IPS-NIHi7 (cell line): ENCODE data around the gene KLHL26.
"Not testable (repeated sequence)": the region's sequence is repeated elsewhere in the genome, so short reads cannot be mapped to it uniquely, and the experiment has no call there.

Experiments
- DNase-seq: peaks from one replicate; pipeline ENCODE4 v3.0.0; 2012; ENCODE audit warnings: mixed read lengths; ENCODE audit errors: extremely low spot score

Gene KLHL26

GRCh38 chr19:18600692-18601397, 36.0 kb upstream of the KLHL26 start:
- DNase-seq: not testable (repeated sequence)

- no peak for DNase-seq
These were observed 35.0 kb upstream of the KLHL26 start for GRCh38 chr19:18601875-18602274.

DNA sequence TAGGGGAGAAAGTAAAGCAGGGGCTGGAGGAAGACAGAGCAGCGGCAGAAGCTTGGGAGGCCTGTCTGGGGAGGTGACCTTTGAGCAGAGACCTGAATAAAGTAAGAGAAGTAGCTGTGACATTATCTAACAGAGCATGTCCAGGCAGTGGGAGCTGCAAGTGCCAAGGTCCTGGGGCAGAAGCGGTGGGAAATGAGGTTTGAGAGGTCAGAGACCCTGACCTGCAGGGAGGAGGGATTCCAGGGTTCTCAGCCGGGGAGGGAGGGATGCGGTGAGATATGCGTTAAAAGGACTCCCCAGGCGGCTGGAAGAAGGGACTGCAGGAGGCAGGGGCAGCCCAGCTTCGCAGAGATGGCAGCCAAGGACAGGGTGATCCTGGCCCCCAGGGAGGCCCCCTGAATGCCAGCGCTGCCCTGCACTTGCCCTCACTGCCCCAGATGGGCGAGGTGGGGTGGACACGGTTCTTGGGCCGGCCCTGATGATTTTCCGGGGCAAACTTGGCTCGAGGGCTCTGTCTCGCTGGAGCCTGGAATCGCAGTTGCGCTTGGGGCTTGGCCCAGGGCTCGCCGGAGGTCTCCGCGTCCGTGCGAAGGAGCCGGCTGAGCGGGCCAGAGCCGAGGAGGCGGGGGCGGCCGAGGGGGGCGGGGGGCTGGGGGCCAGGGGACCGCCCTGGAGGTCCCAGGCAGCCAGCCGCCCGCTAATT, 33.4 kb upstream of the KLHL26 start:
- DNase-seq: peak; percentile 63

- DNase-seq: no peak
These were observed 32.6 kb upstream of the KLHL26 start for GRCh38 chr19:18603958-18604819.

DNA sequence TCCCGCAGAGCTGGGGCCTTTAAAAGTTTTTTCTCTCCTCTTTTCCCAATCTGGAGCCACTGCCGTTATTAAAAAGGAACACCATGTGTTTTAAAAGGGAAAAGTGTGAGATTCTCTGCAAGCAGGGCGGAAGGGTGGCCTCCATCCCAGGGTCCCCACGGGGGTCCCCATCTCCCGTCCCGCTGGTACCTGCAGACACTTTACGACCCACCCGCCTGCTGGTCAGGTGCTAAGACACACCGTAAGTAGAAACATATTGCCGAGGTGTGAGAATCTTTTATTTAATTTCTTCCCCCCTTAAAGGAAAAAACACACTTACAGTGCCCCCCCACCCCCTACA, 32.0 kb upstream of the KLHL26 start:
- DNase-seq: no peak

DNA sequence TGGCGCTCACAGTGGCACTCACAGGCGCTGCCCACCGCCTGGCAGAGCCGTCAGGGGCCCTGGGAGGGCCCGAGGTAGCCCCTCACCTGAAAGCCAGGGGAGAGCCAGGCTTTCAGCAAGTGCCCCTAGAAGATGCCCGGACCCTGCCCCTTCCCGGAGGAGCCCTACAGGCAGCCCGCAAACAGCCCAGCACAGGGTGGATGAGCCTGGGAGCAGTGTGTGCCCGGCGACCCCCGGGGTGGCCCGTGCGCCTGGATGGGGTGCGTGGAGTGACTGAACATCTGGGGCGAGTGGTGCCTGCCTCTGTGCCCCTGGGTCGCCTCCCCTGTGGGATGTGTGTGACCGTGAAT, 31.7 kb upstream of the KLHL26 start:
- no peak for DNase-seq

DNA sequence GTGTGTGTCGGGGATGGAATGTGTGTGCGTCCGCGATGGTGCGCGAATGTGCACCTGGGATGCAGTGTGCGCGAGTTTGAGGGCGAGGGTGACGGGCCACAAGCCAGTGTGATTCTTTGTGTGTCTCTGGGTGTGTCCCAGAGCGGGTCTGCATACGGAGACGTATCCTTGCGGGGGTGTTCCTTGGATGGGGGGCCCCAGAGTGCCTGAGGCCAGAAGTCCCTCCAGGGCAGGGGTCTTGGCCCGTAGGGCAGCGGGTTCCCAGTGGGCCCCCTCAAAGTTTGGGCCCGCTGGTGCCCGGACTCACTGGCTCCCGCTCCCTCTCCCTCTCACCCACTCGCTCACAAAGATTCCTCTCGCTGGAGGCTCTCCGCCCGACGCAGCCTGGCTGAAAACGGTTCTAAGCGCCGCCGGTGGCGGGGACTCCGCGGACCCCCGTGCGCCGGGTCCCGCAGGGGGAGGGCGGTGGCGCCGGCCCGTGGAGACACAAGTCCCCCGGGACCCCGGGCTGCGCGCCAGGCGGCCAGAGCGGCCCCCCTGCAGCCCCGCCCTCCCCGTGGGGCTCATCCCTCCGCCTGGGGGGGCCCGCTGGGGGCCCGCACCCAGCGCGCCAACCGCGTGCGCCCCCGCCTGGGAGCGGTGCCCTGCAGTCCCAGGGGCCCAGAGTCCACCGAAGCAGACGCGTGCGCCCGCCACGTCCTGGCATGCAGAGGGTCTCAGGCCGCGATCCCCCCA, 31.1 kb upstream of the KLHL26 start:
- DNase-seq: no peak

GRCh38 chr19:18606281-18607225, 30.3 kb upstream of the KLHL26 start, which contains the start of gene CRLF1:
Gene CRLF1 (minus strand): TSS chr19:18606799. CDS start chr19:18606656, 143 bp downstream.
- DNase-seq: no peak

- no peak for DNase-seq
These were observed 29.4 kb upstream of the KLHL26 start for GRCh38 chr19:18607226-18608101.

DNA sequence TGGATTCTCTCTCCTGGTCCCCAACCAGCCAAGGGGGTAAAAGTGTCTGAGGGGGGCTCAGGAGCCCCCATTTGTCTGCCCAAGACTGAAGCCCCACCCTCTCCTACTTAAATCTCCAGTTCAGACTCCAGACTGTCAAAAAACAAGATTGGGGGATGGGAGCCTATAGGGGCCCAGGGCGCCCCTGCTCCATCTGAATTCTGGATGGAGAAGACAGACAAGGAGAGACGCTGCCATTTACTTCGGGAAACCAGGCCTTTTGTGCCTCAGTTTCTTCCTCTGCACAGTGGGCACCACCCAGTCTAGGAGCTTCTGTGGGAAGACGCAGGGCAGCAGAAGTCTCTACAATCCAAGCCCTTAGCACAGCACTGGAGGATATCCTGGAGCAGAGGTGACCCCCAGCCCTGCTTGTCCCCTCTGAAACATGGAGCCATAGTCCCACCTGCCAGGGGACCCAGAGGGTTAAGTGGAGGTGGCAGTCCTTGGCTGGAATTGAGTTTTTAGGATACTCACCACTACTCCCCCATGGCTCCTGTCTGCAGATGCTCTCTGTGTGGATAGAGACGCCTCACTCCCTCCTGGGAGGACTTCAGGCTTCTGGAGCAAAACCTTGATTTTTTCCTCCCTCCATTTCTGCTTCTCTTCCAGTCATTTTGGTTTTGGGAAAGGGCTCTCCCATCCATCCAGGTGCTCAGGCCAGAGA, 28.6 kb upstream of the KLHL26 start:
- DNase-seq: no peak

GRCh38 chr19:18608805-18609716, 27.8 kb upstream of the KLHL26 start:
- no peak for DNase-seq

- DNase-seq: no peak
These were observed 27.1 kb upstream of the KLHL26 start for GRCh38 chr19:18609717-18610051.

DNA sequence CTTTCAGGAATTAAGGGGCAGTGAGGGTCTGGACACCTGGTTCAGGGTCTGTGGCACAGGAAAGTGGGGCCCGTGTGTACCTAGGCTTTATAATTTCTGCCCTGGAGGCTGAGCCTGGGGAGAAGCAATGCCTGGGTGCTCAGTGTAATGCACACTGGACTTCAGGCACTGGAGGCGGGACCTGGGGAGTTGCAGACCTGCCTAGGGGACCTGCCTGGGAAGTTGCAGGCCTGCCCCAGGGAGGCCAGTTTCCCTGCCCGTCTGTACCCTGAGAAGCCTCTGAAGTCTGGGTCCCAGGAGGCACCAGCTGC, 26.6 kb upstream of the KLHL26 start:
- no peak for DNase-seq

DNA sequence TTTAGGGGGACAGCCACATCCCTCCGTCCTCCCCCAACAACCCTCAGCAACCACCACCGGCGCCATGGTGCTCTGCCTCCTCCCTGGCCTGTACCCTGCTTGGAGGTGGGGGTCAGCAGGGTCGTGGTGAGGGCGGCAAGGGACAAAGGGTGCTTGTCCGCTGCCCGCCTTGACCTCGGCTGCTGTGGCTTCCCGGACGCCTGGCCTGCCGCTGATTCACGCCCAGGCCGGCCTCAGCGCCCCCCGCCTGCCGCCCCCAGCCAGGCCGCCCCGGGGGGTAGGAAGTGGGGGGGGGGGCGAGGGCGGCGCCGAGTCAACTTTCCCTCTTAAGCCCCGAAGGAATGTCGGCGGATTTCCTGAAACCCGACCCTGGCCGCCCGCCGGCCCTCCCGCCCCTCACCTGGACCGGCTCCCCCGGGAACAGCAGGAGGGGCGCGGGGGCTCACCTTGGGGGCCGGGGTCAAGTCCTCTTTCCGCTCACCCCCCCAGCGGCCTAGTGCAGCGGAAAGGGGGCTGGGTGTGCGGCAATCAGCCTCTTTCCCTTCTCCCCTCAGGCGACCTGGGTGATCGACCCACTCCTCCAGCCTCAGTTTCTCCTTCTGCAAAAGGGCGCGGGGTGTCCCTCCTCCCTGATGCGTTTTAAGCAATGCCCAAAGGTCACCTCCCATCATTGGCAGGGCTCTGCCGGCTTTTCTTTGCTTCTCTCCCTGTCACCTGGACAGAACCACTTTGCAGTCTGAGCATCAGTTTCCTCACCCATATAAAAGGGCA, 26.1 kb upstream of the KLHL26 start:
- DNase-seq: peak; percentile 56

GRCh38 chr19:18611327-18612050, 25.3 kb upstream of the KLHL26 start:
- DNase-seq: peak; percentile 72

DNA sequence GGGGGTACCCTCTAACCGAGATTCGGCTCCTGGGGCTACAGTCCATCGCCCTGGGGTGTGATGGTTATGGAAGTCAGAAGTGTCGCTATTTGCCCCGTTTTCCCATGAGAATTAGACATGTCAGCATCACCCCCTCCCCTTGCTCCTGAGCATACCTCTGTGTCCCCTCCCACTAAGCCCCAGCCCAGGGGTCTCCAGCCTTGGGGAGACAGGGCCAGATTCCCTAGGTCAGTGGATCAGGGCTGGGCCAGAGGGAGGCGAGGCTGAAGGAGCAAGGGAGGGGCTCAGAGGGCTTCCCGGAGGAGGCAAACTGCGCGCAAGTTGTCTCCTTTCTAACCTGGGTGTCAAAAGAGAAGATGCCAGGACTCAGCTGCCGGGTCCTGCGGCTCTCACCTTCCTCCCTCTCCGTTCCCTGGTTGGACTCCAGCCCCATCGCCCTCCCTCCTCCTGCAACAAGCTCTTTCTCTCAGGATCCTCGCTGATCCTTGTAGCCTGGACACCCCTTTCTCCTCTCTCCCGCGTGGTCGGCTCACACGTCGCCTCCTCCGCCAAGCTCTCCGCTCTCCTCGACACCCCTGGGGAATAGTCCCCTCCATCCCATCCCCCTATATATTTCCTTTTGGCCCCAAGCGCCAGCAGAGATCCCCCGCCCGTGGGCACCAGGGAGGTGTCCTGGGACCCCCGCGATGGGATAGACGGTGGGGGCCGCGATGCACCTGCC, 24.6 kb upstream of the KLHL26 start:
- no peak for DNase-seq
